ENCODE results near the gene NPW. TPM values are rescaled to one million over a fixed set of nuclear protein-coding genes. Genes with fewer than 3 reads are reported as not detected.

NPW gene
- total RNA-seq, 4 donors from 2014 or later = 2.8 to 9.1 TPM; not detected in 2

- H3K36me3 ChIP-seq = peaks cover 0 to 58% (median 3%) of the 10 kb centered on the region in 3 donors
- H3K9me3 ChIP-seq = no peaks in the 10 kb centered on the region
- H3K4me1 ChIP-seq = peaks cover 9 to 44% (median 12%) of the 10 kb centered on the region in 4 donors
- H3K27ac ChIP-seq = no peak overlapping the region
- no peak for DNase-seq
- TF ChIP-seq POLR2A (IDR thresholded peaks at IDR 0.05) = no peak
- TF ChIP-seq CTCF (IDR thresholded peaks at IDR 0.05) = no peak
- no peak overlapping the region for H3K4me3 ChIP-seq
- H3K27me3 ChIP-seq = no peaks in the 10 kb centered on the region
Observed at GRCh38 chr16:2002406-2003230, 17.0 kb upstream of the NPW start.

GRCh38 chr16:2003231-2003826 is 16.3 kb upstream of the NPW start:
- DNase-seq = no peak
- H3K9me3 ChIP-seq = no peaks in the 10 kb centered on the region
- no peak overlapping the region for H3K4me3 ChIP-seq
- TF ChIP-seq CTCF (IDR thresholded peaks at IDR 0.05) (no peak), POLR2A (IDR thresholded peaks at IDR 0.05) (no peak)
- peak overlapping the region in 1 of 4 donors; percentile 72 for H3K27ac ChIP-seq
- peaks cover 16 to 46% (median 19%) of the 10 kb centered on the region in 4 donors for H3K4me1 ChIP-seq
- H3K36me3 ChIP-seq = peaks cover 0 to 51% (median 3%) of the 10 kb centered on the region in 3 donors
- H3K27me3 ChIP-seq = no peaks in the 10 kb centered on the region

GRCh38 chr16:2003827-2004641 is 15.6 kb upstream of the NPW start:
- peaks cover 16 to 51% (median 24%) of the 10 kb centered on the region in 4 donors for H3K4me1 ChIP-seq
- H3K27me3 ChIP-seq = no peaks in the 10 kb centered on the region
- peaks cover 0 to 44% (median 3%) of the 10 kb centered on the region in 3 donors for H3K36me3 ChIP-seq
- TF ChIP-seq CTCF (IDR thresholded peaks at IDR 0.05) (peak; percentile 94 to 98 (median 98)), POLR2A (IDR thresholded peaks at IDR 0.05) (no peak)
- H3K27ac ChIP-seq = peak overlapping the region in 3 of 4 donors; percentile 49 to 72 (median 55)
- peak overlapping the region in 1 of 4 donors; percentile 20 for H3K4me3 ChIP-seq
- H3K9me3 ChIP-seq = no peaks in the 10 kb centered on the region
- peak; percentile 93 to 96 (median 95) for DNase-seq

- H3K4me1 ChIP-seq = peaks cover 16 to 51% (median 24%) of the 10 kb centered on the region in 4 donors
- no peak for DNase-seq
- peaks cover 0 to 35% (median 3%) of the 10 kb centered on the region in 3 donors for H3K36me3 ChIP-seq
- no peak overlapping the region for H3K4me3 ChIP-seq
- no peak overlapping the region for H3K27ac ChIP-seq
- no peaks in the 10 kb centered on the region for H3K27me3 ChIP-seq
- TF ChIP-seq CTCF (IDR thresholded peaks at IDR 0.05) = no peak
- no peak for TF ChIP-seq POLR2A (IDR thresholded peaks at IDR 0.05)
- H3K9me3 ChIP-seq = no peaks in the 10 kb centered on the region
Observed at GRCh38 chr16:2004795-2005517, 14.6 kb upstream of the NPW start.

- H3K36me3 ChIP-seq = peaks cover 0 to 28% (median 3%) of the 10 kb centered on the region in 3 donors
- H3K27ac ChIP-seq = no peak overlapping the region
- no peak for DNase-seq
- no peaks in the 10 kb centered on the region for H3K9me3 ChIP-seq
- TF ChIP-seq CTCF (IDR thresholded peaks at IDR 0.05) (no peak), POLR2A (IDR thresholded peaks at IDR 0.05) (no peak)
- H3K4me1 ChIP-seq = peaks cover 16 to 58% (median 24%) of the 10 kb centered on the region in 4 donors
- H3K4me3 ChIP-seq = no peak overlapping the region
- no peaks in the 10 kb centered on the region for H3K27me3 ChIP-seq
Observed at GRCh38 chr16:2005646-2006045, 13.9 kb upstream of the NPW start.

Data from Peyer's patch (tissue), 4 donors.